H9 (cell line): ENCODE measurements around the gene AMMECR1. TPM values are rescaled to one million over a fixed set of nuclear protein-coding genes. Genes with fewer than 3 reads are reported as not detected.

Source experiments
- DNase-seq: peaks from one replicate; pipeline ENCODE4 v3.0.0-alpha.2; 2017
- H2AFZ ChIP-seq: one replicate; pipeline ENCODE4 v1.6.1; 2013; ENCODE audit warnings: mild to moderate bottlenecking, low read length, control low read depth, moderate library complexity
- H2AK5ac ChIP-seq: 2 replicates; pipeline ENCODE4 v1.6.1; 2013; ENCODE audit warnings: low read length, control low read depth, mixed read lengths; ENCODE audit not compliant: insufficient read length
- H2BK120ac ChIP-seq: one replicate; pipeline ENCODE4 v1.6.1; 2013; ENCODE audit warnings: low read depth, mild to moderate bottlenecking, low read length, control low read depth, inconsistent platforms; ENCODE audit not compliant: poor library complexity, severe bottlenecking
- H2BK12ac ChIP-seq: 2 replicates; pipeline ENCODE4 v1.6.1; 2013; ENCODE audit warnings: low read length, control low read depth, mixed read lengths, low read depth; ENCODE audit not compliant: insufficient read length
- H2BK15ac ChIP-seq: 2 replicates; pipeline ENCODE4 v1.6.1; 2013; ENCODE audit warnings: low read depth, low read length, control low read depth
- H2BK20ac ChIP-seq: one replicate; pipeline ENCODE4 v1.6.1; 2013; ENCODE audit warnings: low read depth, mild to moderate bottlenecking, low read length, control low read depth, inconsistent platforms; ENCODE audit not compliant: poor library complexity, severe bottlenecking
- H2BK5ac ChIP-seq: 2 replicates; pipeline ENCODE4 v1.6.1; 2013; ENCODE audit warnings: low read length, control low read depth, mixed read lengths; ENCODE audit not compliant: insufficient read length
- H3K14ac ChIP-seq: 2 replicates; pipeline ENCODE4 v1.6.1; 2013; ENCODE audit warnings: low read length, control low read depth; ENCODE audit not compliant: insufficient read depth
- H3K18ac ChIP-seq: 2 replicates; pipeline ENCODE4 v1.6.1; 2013; ENCODE audit warnings: low read depth, mild to moderate bottlenecking, mixed read lengths, low read length, control low read depth; ENCODE audit not compliant: insufficient read length
- H3K23ac ChIP-seq: 2 replicates; pipeline ENCODE4 v1.6.1; 2013; ENCODE audit warnings: low read length, control low read depth, mixed read lengths, low read depth; ENCODE audit not compliant: insufficient read length
- H3K23me2 ChIP-seq: 2 replicates; pipeline ENCODE4 v1.6.1; 2013; ENCODE audit warnings: low read depth, mild to moderate bottlenecking, mixed read lengths, low read length, control low read depth; ENCODE audit not compliant: insufficient read length, poor library complexity, severe bottlenecking
- H3K27ac ChIP-seq: 2 replicates; pipeline ENCODE4 v1.5.1; 2013; ENCODE audit warnings: low read length, control low read depth, mixed read lengths, low read depth; ENCODE audit not compliant: insufficient read length
- H3K27me3 ChIP-seq: 2 replicates; pipeline ENCODE4 v1.6.1; 2013; ENCODE audit warnings: low read length, control low read depth, inconsistent platforms; ENCODE audit not compliant: insufficient read depth
- H3K4ac ChIP-seq: 2 replicates; pipeline ENCODE4 v1.6.1; 2013; ENCODE audit warnings: low read depth, mild to moderate bottlenecking, control low read depth, inconsistent platforms, low read length, moderate library complexity
- H3K4me1 ChIP-seq: 2 replicates; pipeline ENCODE4 v1.6.1; 2013; ENCODE audit warnings: low read length, control low read depth, inconsistent platforms; ENCODE audit not compliant: insufficient read depth
- H3K4me2 ChIP-seq: 2 replicates; pipeline ENCODE4 v1.6.1; 2013; ENCODE audit warnings: low read length, control low read depth, mixed read lengths; ENCODE audit not compliant: insufficient read length, insufficient read depth
- H3K56ac ChIP-seq: 2 replicates; pipeline ENCODE4 v1.6.1; 2013; ENCODE audit warnings: low read depth, mild to moderate bottlenecking, mixed read lengths, low read length, control low read depth; ENCODE audit not compliant: insufficient read length
- H3K79me1 ChIP-seq: 2 replicates; pipeline ENCODE4 v1.6.1; 2013; ENCODE audit warnings: low read depth, mild to moderate bottlenecking, moderate library complexity, low read length, control low read depth, inconsistent platforms; ENCODE audit not compliant: insufficient read depth, poor library complexity, severe bottlenecking
- H3K79me2 ChIP-seq: 2 replicates; pipeline ENCODE4 v1.6.1; 2013; ENCODE audit warnings: low read length, control low read depth, inconsistent platforms; ENCODE audit not compliant: insufficient read depth
- H3K9ac ChIP-seq: 2 replicates; pipeline ENCODE4 v1.6.1; 2013; ENCODE audit warnings: low read length, control low read depth, mixed read lengths; ENCODE audit not compliant: insufficient read length; ENCODE audit errors: extremely low read depth
- H3K9me3 ChIP-seq: one replicate; pipeline ENCODE4 v1.6.1; 2013; ENCODE audit warnings: low read depth, low read length, inconsistent platforms; ENCODE audit not compliant: control insufficient read depth
- H3T11ph ChIP-seq: one replicate; pipeline ENCODE4 v1.6.1; 2013; ENCODE audit warnings: mild to moderate bottlenecking, low read length, control low read depth, inconsistent platforms
- H4K20me1 ChIP-seq: one replicate; pipeline ENCODE4 v1.6.1; 2013; ENCODE audit not compliant: control insufficient read depth, insufficient read length, insufficient read depth
- H4K5ac ChIP-seq: 2 replicates; pipeline ENCODE4 v1.6.1; 2013; ENCODE audit warnings: low read depth, mild to moderate bottlenecking, mixed read lengths, low read length, control low read depth; ENCODE audit not compliant: insufficient read length
- H4K8ac ChIP-seq: replicated peaks from 2 replicates; pipeline ENCODE4 v1.6.1; 2013; ENCODE audit warnings: low read length, control low read depth, mixed read lengths, low read depth; ENCODE audit not compliant: insufficient read length
- H4K91ac ChIP-seq: 2 replicates; pipeline ENCODE4 v1.6.1; 2013; ENCODE audit warnings: low read depth, mild to moderate bottlenecking, moderate library complexity, mixed read lengths, low read length, control low read depth; ENCODE audit not compliant: insufficient read length
- H3K27ac Mint-ChIP-seq, 3 experiments: 2 replicates in 2 of 3; 3 replicates in 1 of 3; pipeline ENCODE4 v1.8.0; 2020 to 2021; ENCODE audit warnings: mixed read lengths in 3 of 3, mild to moderate bottlenecking in 1 of 3, moderate library complexity in 1 of 3
- H3K27me3 Mint-ChIP-seq: 2 replicates; pipeline ENCODE4 v1.8.0; 2021; ENCODE audit warnings: low read depth, mild to moderate bottlenecking, moderate library complexity, mixed read lengths
- H3K36me3 Mint-ChIP-seq, 3 experiments: 2 replicates in 2 of 3; 3 replicates in 1 of 3; pipeline ENCODE4 v1.8.0; 2020 to 2021; ENCODE audit warnings: low read depth in 3 of 3, mixed read lengths in 3 of 3; ENCODE audit not compliant: insufficient read depth in 1 of 3
- H3K4me1 Mint-ChIP-seq, 2 experiments: 2 replicates each; pipeline ENCODE4 v1.8.0; 2020; ENCODE audit warnings: mixed read lengths in 2 of 2
- H3K4me3 Mint-ChIP-seq, 2 experiments: 2 replicates in 1 of 2; 3 replicates in 1 of 2; pipeline ENCODE4 v1.8.0; 2020 to 2021; ENCODE audit warnings: mild to moderate bottlenecking in 2 of 2, mixed read lengths in 2 of 2, moderate library complexity in 1 of 2
- H3K9me3 Mint-ChIP-seq, 2 experiments: 2 replicates in 1 of 2; 3 replicates in 1 of 2; pipeline ENCODE4 v1.8.0; 2020; ENCODE audit warnings: mild to moderate bottlenecking in 2 of 2, mixed read lengths in 2 of 2, moderate library complexity in 1 of 2
- WGBS: extraction: QIAGEN DNeasy Blood & Tissue Kit; methylation state at CpG from one replicate; pipeline ENCODE4 v1.1.7; 2013; ENCODE audit warnings: missing lambda C conversion rate, low lambda C conversion rate, mixed read lengths; ENCODE audit not compliant: insufficient read length; ENCODE audit errors: extremely low coverage; 5-methylcytosine and 5-hydroxymethylcytosine counted together
- total RNA-seq: library from RNA; stranded (reverse); gene quantifications from 2 replicates; pipeline ENCODE4 v1.2.1, GENCODE V29; 2021
- TF ChIP-seq, protein P1 (sequence below): fragments of 200-600 bp; sonication (generic); conservative IDR thresholded peaks from 3 replicates; pipeline ENCODE4 v1.8.0; 2021; ENCODE audit warnings: antibody characterized with exemption, mild to moderate bottlenecking

The AMMECR1 gene
- total RNA-seq, 1 experiment from 2014 or later, result 28.5 TPM

DNA sequence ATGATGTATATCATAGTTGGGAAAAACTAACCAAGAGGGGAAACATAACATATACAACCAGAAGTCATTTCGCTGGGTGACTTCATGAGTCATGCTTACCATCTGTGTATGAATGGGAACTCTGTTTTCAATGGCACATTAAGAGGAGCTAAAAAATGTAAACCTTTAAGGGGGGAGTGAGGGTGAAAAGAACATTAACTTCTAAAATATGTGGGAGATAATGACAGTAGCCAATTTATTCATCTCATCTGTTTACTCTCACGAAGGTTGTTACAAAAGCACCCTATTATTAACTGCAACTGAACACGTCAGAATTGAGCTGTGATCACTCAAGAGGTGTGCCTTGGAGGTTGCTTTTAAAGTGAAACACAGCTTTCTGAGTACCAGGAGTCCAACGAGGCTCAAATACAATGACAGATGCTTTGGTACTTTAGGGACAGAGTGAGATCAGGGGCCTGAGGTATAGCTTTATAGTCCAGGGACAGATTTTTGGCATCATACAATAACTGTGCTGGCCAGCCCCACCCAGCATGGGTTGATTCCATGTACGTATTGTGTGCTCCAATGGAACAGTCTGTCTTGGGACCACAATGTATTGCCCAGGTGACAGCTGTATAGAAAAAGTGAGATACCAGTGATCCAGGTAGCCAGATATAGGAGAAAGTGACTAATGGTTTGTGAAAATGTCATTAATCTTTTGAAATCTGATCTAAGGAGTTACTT, 107.3 kb downstream of the AMMECR1 start:
- H2BK15ac ChIP-seq, result no peak overlapping the region
- H3K4me1 ChIP-seq, result no peaks in the 10 kb centered on the region; the same call in 1 of the 2 replicates
- no peak overlapping the region; a peak in 1 of 7 replicates for H3K27ac Mint-ChIP-seq
- no peak overlapping the region for H4K8ac ChIP-seq
- no peaks in the 10 kb centered on the region for H3K36me3 Mint-ChIP-seq
- no peak overlapping the region for H3K4me3 Mint-ChIP-seq
- no peak overlapping the region for H3K18ac ChIP-seq
- H3T11ph ChIP-seq, result no peak overlapping the region
- no peak overlapping the region for H2AK5ac ChIP-seq
- TF ChIP-seq, protein P1, sequence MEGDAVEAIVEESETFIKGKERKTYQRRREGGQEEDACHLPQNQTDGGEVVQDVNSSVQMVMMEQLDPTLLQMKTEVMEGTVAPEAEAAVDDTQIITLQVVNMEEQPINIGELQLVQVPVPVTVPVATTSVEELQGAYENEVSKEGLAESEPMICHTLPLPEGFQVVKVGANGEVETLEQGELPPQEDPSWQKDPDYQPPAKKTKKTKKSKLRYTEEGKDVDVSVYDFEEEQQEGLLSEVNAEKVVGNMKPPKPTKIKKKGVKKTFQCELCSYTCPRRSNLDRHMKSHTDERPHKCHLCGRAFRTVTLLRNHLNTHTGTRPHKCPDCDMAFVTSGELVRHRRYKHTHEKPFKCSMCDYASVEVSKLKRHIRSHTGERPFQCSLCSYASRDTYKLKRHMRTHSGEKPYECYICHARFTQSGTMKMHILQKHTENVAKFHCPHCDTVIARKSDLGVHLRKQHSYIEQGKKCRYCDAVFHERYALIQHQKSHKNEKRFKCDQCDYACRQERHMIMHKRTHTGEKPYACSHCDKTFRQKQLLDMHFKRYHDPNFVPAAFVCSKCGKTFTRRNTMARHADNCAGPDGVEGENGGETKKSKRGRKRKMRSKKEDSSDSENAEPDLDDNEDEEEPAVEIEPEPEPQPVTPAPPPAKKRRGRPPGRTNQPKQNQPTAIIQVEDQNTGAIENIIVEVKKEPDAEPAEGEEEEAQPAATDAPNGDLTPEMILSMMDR, result no peak
- no peak overlapping the region for H3K56ac ChIP-seq
- H4K20me1 ChIP-seq, result no peaks in the 10 kb centered on the region
- no peak overlapping the region for H4K91ac ChIP-seq
- no peak overlapping the region for H3K4ac ChIP-seq
- H3K9me3 ChIP-seq, result no peaks in the 10 kb centered on the region
- no peak overlapping the region for H2BK20ac ChIP-seq
- H3K4me1 Mint-ChIP-seq, result peaks cover 8 to 13% of the 10 kb centered on the region in 2 experiments
- no peaks in the 10 kb centered on the region for H3K9me3 Mint-ChIP-seq
- H3K23me2 ChIP-seq, result no peaks in the 10 kb centered on the region
- H2BK12ac ChIP-seq, result no peak overlapping the region
- WGBS, result no CpG with 5 or more reads among the region's 5 CpGs
- H3K14ac ChIP-seq, result no peak overlapping the region
- DNase-seq, result no peak
- no peak overlapping the region for H2AFZ ChIP-seq
- no peaks in the 10 kb centered on the region for H3K79me1 ChIP-seq
- no peak overlapping the region for H3K4me2 ChIP-seq
- H2BK5ac ChIP-seq, result no peak overlapping the region
- no peak overlapping the region for H3K27ac ChIP-seq
- H2BK120ac ChIP-seq, result no peak overlapping the region
- H3K23ac ChIP-seq, result no peak overlapping the region
- H4K5ac ChIP-seq, result no peak overlapping the region
- no peaks in the 10 kb centered on the region for H3K79me2 ChIP-seq
- no peak overlapping the region for H3K9ac ChIP-seq
- no peaks in the 10 kb centered on the region for H3K27me3 Mint-ChIP-seq
- H3K27me3 ChIP-seq, result no peaks in the 10 kb centered on the region
